SHP77 treated with DMSO at 0.1 percent for 48 hours (cell line): ENCODE results near the gene NME7.

ENCODE experiments used
- DNase-seq: peaks from one replicate; lab custom pipeline; 2025; lab: John Stamatoyannopoulos, UW

The NME7 gene

DNA sequence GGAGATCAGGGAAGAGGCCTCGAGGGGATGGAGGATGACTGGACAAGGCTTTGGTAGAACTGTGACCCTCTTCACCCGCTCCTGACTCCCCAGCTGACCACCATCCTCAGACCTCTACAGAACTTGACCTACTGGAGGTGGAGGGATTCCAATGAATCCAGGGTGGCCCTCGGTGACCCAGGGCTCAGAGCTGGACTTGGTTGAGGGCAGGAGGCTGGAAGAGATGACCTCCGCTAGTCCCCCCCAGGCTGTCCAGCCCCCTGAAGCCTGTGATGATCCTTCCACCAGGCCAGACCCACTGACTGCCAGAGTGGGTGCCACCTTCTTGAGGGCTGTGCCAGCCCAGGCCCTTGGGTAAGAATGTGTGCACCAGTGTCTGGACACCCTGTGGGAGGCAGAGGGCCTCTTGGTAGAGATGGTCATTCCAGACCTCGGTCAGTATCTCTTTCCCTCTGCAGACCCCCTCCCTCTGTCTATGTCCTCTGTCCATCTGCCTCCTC, 216.2 kb downstream of the NME7 start:
- no peak for DNase-seq

DNA sequence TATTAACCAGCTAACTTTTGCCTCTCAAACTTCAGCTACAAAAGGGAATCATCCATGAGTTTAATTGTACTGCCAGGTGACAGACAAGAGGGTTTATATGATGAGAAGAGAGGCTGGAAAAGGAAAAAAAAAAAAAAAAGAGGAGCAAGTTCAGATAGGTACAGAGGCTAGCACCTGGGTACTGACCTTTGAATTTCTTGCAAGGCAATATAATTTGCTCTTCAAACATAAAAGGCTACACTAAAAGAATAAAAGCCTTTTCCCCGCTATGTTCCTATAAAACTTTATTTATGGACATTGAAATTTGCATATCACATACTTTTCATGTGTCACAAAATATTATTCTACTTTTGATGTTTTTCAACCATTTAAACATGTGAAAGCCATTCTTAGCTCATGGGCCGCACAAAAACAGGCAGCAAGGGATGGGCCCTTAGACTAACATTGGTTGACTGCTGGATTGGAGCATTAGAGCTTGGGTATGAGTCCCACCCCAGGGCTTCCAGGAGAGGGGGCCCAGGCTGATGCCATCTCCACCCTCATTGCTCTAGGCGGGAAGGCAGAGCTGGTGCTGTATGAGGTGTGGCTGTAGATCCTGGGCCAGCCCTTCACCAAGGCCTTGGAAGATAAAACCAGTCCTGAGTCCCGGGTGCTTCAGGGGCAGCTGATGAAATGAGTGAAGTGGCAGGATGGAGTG, 216.8 kb downstream of the NME7 start:
- DNase-seq, result no peak

DNA sequence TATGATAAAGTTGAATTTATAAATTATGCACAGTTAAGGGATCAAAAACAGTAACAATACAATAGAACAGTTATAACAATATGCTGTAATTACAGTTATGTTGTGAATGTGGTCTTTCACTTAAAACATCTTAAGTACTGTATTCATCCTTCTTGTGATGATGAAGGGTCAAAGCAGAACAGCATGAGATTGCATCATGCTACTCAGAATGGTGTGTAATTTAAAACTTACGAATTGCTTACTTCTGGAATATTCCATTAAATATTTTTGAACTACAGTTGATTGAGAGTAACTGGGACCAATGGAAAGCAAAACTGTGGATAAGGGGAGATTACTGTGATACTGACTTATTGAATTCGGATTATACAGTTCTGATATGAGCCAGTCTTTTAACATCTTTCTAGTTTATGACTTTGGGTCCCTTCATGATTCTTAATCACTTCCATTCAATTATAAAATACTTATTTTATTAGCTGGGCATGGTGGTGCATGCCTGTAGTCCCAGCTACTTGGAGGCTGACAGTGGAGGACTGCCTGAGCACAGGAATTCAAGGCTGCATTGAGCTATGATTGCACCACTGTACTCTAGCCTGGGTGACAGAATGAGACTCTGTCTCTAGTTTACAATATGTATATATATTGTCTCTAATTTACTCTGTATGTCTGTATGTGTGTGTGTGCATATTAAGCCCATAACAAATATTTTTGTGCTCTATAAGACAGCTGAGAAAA, 217.9 kb downstream of the NME7 start:
- no peak for DNase-seq

DNA sequence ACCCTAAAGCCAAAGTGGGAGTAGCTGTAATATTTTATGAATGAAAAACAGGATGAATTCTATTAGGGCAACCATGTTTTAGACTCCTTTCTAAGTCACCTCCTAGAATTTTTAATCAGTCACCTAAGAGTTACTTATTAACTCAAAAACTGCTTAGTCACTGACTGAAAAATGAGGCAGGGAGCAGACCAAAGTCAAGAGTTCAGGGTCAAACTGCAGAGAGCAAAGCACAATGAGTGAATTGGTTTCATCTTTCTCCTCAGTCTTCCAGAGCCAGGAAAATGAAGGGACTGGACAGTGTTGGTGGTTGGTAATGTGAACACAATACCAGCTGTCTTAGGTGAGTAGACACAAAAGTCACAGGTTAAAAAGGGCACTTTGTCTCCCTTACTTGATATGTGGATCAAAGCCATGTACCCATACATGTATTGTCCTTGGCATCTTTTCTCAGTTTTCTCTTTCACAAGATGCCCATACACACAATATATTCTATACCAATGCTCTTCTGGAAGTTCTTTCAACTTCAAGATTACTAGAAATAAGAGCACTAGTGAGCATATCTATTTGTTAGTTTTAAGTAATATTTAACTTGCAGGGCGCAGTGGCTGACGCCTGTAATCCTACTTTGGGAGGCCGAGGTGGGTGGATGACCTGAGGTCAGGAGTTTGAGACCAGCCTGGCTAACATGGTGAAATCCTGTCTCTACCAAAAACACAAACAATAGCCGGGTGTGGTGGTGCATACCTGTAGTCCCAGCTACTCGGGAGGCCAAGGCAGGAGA, 218.9 kb downstream of the NME7 start:
- no peak for DNase-seq

DNA sequence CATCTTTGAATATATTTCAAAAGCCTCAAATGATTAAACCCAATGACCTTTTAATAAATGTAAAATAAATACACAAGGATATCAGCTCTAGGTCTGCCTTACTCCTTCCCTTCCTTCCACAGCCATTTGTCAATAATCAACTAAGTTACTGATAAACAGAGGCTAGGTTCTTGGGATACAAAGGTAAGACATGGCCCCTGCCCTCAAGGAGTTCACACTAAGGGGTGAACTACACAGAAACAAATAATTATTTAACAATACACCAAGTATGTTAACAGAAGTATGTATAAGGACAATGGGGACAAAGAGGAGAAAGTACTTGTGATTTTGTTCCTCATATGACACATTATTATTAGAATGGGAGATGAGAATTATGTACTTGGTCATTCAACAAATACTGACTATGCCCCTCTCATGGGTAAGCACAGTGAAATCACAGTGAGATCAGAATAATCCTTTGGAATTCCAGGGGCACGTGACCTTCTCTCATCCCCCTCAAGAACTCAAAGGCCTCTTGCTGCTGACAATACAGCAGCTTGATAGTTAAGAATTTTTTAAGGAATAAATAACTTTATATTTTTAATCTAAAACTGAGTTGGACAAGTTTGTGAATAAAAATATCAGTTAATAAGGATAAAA, 220.9 kb downstream of the NME7 start:
- no peak for DNase-seq

DNA sequence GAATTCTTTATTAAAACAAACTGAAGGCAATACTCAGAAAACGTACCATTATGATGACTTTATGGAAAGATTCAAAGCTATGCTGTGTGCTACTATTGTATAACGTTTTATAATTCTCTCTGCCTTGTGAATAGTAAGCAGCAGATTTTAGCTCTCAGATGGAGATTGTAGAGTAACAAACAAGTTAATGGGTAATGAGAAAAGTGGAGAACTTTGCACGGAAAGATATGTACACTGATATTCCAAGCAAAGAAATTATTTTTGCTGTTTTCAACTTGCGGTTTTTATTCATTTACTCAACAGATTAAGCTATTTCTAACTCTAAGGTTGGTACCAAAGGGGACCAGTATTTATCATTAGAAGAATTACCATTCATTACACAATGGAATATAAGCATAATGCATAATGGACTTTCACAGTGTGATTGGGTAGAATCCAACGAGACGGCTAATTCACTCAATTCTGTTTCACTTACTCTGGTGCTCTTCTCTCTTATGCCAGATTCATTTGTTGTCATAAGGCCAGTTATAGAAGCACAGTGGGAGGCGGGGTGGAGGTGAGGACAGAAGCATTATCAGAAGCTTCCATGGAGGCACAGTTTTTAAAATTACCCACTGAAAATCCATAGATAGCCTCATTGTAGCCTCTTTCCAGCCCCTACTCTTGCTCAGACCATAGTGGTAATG, 222.5 kb downstream of the NME7 start:
- DNase-seq, result no peak

DNA sequence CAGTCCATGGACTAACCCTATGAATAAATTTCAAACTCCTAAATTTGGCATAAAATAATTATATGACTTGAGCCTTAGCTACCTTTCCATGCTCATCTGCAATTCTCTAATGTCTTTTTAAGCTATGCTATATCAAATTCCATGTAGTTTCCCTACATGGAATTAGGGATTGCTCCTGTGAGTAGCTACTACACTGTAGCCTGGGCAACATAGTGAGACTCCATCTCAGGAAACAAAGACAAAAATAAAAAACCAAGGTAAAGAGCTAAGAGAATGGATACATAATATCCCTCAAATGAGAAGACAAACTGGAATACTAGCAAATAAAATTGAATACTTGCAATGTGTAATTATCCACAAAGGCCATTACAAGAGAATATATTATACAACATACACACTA, 223.6 kb downstream of the NME7 start:
- no peak for DNase-seq

DNA sequence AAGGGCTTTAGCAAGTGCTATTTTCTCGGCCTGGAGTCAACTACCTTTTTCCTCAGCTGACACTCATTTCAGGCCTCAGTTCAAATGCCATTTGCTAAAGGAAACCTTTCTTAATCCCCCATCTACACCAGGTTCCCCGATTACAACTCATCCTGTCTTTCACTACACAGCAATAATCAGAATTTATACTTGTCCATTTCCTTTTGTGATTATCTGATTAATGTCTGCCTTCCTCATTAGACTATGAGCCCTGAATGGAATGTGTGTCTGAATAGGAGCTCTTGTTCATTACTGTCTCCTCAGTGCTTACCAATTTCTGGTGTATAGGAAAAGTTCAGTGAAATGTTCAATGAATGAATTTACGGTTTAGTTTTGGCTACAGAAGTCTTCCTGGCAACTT, 224.3 kb downstream of the NME7 start:
- DNase-seq, result no peak

DNA sequence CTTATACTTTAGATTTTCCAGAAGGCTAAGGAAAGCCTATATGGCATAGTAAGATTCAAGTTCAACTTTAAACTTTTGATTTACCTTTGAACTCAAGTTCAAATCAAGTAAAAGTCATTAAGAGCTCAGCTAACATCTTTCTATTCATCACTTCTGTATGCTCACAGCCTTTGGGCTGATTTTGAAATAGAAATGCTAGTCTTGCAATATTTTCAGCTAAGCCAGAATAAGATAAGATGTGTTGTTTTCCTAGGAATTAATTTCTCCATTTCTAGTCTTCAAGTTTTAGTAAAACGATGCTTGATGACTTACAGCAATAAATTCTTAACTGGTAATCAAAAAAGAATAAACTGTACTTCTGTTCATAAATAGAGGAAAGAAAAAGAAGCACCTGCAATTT, 225.5 kb downstream of the NME7 start:
- DNase-seq, result no peak

DNA sequence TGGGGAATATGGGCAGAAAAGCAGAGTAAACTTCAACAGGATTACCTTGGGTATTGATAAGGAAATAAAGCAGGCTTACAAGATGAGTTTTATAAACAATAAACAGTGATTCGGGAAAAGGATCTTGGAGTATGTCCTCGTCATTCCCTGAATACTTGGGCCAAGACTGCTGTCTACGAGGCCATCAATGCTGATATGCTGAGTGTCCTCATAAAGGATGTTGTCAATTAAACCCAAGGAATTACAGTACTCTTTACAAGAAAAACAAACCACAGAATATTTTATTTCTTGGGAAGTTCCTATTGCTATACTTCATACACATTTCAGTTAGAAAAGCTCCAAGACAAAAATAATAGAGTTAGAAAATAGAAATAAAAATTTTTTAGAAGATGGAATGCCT, 226.2 kb downstream of the NME7 start:
- no peak for DNase-seq

DNA sequence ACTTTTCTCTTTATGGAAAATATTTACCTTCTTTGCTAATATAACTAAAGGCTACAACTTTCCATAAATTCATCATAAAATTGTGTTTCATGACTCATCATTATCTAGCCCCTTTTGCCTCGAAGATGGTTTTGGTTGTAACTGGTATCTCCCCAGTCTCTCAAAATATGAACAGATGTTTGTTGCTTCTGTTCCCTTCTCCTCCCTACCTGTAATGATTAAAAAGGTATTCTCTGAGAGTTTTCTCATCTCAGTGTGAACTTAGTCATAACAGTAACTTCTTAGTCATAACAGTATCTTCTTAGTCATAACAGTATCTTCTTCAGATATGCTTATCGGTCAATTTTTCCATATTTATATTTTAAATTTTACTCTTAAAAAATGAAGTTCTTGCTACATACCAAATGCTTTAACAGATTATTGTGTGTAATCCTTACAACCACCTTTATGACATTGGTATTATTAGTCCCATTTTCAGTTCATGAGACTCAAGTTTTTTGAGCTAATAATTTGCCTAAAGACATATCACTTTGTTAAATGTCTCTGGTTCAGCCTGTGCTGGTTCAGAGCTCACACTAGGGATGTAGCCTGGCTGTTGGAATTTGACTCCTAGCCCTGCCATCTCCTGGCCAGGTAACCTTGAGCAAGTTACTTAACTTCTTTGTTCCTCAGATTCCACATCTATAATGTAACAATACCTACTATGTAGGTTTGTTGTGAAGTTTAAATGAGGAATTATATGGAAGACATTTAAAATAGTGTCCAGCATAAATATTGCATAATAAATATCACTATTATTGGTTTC, 228.5 kb downstream of the NME7 start:
- DNase-seq, result no peak

DNA sequence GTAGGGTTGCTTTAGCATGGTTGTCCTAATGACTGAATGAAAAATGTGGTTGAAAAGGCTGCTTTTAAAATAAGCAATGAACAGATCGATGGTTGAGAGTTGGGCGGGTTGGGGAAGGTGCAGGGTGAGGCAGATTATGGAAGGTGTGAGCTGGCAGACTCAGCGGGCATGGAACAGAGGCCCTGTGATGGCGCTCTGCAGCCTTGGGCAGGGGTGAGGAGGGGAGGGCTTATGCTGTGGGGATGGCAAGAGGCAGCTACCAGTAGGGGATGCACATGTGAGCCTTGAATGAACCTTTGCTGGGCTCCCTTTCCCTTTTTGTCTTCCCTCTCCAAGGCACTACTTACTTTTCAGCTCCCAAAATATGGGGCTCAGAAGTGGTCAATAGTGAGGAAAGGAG, 230.2 kb downstream of the NME7 start:
- no peak for DNase-seq

DNA sequence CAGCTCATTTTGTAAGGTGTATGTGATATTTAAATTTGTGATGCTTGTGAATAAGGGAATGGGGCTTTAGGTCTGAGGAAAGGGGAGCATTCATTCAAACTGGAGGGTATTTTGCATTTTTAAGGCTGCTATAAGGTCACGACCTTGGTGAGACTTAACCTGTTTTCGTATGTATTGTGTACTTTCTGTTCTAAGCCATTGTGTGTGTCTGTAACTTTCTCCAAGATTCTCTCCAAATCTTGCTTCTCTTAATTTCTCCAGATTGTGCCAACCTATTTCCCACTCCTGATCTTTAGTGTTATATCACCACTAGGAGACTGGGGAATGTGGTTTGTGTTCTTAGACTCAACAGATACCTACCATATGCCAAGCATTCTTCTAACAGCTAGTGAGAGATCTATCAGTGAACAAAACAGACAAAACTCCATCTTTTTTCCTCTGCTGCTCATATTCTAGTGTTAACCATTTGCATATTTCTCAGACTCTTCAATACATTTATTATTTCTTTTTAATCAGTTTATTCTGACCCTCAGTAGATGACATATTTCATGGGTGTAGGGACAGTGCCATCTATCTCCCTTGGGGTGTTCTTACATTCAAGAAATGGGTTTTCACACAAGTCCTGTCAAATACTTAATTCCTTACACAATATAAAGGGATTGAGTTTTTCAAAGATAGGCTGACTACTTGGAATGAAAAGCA, 233.6 kb downstream of the NME7 start:
- no peak for DNase-seq

DNA sequence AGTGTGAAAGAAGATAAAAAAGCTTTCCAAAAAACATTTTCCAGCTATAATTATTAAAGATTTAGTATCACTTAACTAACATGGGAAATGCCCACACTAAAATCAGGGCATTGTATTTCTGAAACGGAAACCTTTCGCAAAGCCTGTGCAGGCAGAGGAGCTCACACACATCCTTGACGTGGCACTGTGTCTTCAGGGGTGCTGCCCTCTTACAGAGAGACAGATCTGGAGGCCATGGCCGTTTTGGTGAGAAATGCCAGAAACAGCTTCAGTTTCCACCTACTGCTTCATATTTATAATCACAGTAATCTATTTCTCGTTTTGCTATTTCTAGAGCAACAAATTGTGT, 234.4 kb downstream of the NME7 start:
- no peak for DNase-seq

DNA sequence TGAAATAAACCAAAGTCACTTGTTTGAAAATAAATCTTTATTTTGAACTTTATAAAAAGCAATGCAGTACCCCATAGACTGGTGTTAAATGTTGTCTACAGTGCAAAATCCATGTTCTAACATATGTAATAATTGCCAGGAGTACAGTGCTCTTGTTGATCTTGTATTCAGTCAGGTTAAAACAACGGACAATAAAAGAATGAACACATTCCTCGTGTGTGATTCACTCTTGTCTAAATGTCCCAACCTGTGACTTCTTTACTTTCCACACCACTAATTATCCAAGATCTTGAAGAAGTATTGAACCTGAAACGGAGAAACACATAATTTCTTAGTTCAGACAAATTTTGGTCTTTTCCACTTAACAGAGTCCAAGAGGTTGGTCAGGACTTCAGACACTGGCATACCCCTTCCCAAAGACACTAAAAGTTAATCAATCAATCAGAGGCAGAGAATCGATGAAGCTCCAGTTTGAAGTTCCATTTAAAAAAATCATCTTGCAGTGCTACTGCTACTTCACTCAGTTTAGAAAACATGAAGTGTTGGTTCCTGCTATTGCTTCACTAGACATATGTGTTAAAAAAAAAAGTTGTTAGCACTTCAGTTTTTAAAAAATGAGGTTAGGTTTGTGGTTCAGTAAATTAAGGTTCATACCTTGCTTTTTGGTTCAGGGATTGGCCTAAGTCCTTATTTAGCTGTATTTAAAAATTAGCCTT, 234.9 kb downstream of the NME7 start:
- DNase-seq, result no peak

DNA sequence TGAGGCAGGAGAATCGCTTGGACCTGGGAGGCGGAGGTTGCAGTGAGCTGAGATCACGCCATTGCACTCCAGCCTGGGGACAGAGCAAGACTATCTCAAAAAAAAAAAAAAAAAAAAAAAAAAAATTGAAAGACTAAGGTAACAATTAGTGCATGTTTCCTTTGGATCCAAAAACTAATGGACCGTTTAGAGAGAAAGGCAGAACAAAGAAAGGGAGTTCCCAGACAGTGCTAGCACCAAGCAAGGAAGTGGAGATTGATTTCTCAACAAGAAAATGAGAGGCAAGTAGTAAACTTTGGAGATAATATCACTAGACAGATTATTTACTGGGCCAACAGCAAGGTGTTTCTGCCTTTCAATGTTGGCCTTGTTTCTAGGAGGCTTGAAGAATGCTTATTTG, 236.9 kb downstream of the NME7 start:
- no peak for DNase-seq

DNA sequence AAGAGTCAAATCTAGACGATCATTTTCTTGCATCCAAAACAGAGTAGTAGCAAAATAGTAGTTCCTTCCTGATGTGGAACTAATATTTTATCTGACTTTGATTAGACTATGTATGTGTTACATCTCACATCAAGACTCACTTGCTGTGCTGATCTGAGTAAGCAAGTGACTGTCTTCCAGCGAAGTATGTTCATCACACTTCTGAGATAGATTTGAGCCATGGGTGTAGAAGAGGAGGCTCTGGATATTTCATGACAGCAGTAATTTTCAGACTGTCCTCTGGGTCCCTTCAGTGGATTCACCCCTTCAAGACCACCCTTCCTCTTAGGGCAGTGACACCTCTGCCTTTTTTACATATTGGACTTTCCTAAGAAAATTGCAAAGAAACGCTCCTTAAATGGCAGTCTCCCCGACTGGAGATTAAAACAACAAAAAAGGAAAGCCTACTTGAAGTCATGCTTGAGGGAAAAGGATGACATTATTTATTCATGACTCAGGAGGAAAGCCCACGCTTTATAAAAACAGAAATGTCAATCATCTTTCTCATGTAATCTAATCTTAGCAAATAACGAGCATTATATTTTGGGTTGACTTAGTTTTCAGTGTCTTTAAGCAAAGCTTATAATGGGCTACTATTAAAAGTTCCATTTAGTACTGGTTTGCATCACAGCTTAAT, 238.3 kb downstream of the NME7 start:
- DNase-seq, result no peak

DNA sequence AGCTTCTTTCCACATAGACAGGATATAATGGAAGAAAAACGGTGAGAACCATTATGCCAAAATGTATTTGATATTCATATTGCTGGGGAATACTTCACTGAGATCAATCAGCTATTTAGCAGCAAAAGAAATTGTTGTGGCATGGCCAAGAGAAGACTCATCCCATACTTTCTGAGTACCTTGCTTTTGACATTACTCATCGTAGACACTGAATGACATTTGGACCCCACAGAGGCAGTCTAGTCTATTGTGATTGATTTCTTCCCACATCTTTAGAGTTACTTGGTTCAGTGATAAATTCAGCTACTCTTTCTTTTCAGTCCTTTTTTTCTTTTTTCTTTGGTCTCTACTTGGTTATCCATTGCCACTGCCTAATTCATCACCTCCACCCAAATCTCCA, 239.0 kb downstream of the NME7 start:
- no peak for DNase-seq

DNA sequence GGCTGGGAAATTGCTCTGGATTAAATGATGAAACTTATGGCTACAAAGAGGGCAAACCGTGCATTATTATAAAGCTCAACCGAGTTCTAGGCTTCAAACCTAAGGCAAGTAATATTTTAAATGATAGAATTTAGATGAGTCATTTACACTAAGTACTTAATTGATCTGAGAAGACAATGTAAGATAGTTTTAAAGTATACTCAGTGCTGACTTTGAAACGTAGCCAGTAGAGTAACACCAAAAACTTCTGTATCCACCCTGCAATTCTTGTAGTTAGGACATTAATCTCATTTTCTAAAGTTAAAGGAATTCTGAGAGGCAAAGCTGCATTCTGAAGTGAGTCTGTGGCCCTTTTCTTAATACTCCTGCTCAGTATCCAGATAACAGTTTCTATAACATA, 240.3 kb downstream of the NME7 start:
- no peak for DNase-seq
